Mesenchymal stem cell (in vitro differentiated cells and primary cell): ENCODE data around the gene PLTP.

Experiments used
- DNase-seq: peaks from one replicate; pipeline ENCODE4 v3.0.0-alpha.2; 2013
- H2AFZ ChIP-seq: one replicate; pipeline ENCODE4 v1.6.1; 2013; ENCODE audit warnings: low read depth, mild to moderate bottlenecking, control low read depth, inconsistent platforms, low read length, moderate library complexity
- H2AK5ac ChIP-seq: 2 replicates; pipeline ENCODE4 v1.6.1; 2013; ENCODE audit warnings: low read length, moderate library complexity, mild to moderate bottlenecking, inconsistent platforms; ENCODE audit not compliant: severe bottlenecking
- H2BK120ac ChIP-seq: one replicate; pipeline ENCODE4 v1.6.1; 2013; ENCODE audit warnings: low read depth, mild to moderate bottlenecking, inconsistent platforms, low read length, moderate library complexity
- H2BK12ac ChIP-seq, 2 experiments: one replicate each; pipeline ENCODE4 v1.6.1; 2013; ENCODE audit warnings: inconsistent platforms in 2 of 2, low read length in 2 of 2, mild to moderate bottlenecking in 2 of 2, moderate library complexity in 2 of 2, control low read depth in 1 of 2
- H2BK15ac ChIP-seq: one replicate; pipeline ENCODE4 v1.6.1; 2013; ENCODE audit warnings: mild to moderate bottlenecking, low read depth, inconsistent platforms; ENCODE audit not compliant: poor library complexity, severe bottlenecking
- H2BK5ac ChIP-seq: 2 replicates; pipeline ENCODE4 v1.6.1; 2013; ENCODE audit warnings: low read depth, mild to moderate bottlenecking, low read length, control low read depth, inconsistent platforms; ENCODE audit not compliant: poor library complexity, severe bottlenecking
- H3K14ac ChIP-seq, 2 experiments: one replicate each; pipeline ENCODE4 v1.6.1; 2013; ENCODE audit warnings: inconsistent platforms in 2 of 2, low read length in 2 of 2, control low read depth in 1 of 2, mild to moderate bottlenecking in 1 of 2, moderate library complexity in 1 of 2
- H3K18ac ChIP-seq, 2 experiments: one replicate each; pipeline ENCODE4 v1.6.1; 2013; ENCODE audit warnings: inconsistent platforms in 2 of 2, low read length in 2 of 2, control low read depth in 1 of 2, low read depth in 1 of 2, mild to moderate bottlenecking in 1 of 2
- H3K23ac ChIP-seq, 2 experiments: one replicate each; pipeline ENCODE4 v1.6.1; 2013; ENCODE audit warnings: inconsistent platforms in 2 of 2, low read length in 2 of 2, mild to moderate bottlenecking in 2 of 2, moderate library complexity in 2 of 2, control low read depth in 1 of 2
- H3K27ac ChIP-seq: 2 replicates; pipeline ENCODE4 v1.5.1; 2013; ENCODE audit warnings: mild to moderate bottlenecking, moderate library complexity, low read length, control low read depth, inconsistent platforms; ENCODE audit not compliant: poor library complexity, severe bottlenecking
- H3K27me3 ChIP-seq, 2 experiments: 2 replicates each; pipeline versions ENCODE4 v1.6.1 to v1.7.0; 2013; ENCODE audit warnings: low read length in 2 of 2, mild to moderate bottlenecking in 2 of 2, moderate library complexity in 2 of 2, control low read depth in 1 of 2, inconsistent platforms in 1 of 2; ENCODE audit not compliant: control insufficient read depth in 1 of 2, insufficient read depth in 1 of 2
- H3K36me3 ChIP-seq, 2 experiments: 2 replicates each; pipeline versions ENCODE4 v1.6.1 to v1.7.0; 2013; ENCODE audit warnings: low read length in 2 of 2, control low read depth in 1 of 2, inconsistent platforms in 1 of 2, low read depth in 1 of 2, mild to moderate bottlenecking in 1 of 2; ENCODE audit not compliant: insufficient read depth in 2 of 2, control insufficient read depth in 1 of 2
- H3K4ac ChIP-seq, 2 experiments: one replicate each; pipeline ENCODE4 v1.6.1; 2013; ENCODE audit warnings: inconsistent platforms in 2 of 2, low read length in 2 of 2, mild to moderate bottlenecking in 2 of 2, moderate library complexity in 2 of 2, control low read depth in 1 of 2, low read depth in 1 of 2
- H3K4me1 ChIP-seq: 2 replicates; pipeline ENCODE4 v1.6.1; 2013; ENCODE audit warnings: low read depth, low read length, control low read depth; ENCODE audit not compliant: control insufficient read depth, insufficient read depth
- H3K4me2 ChIP-seq: 2 replicates; pipeline ENCODE4 v1.6.1; 2013; ENCODE audit warnings: low read length, mild to moderate bottlenecking, inconsistent platforms; ENCODE audit not compliant: poor library complexity, severe bottlenecking
- H3K4me3 ChIP-seq, 2 experiments: 2 replicates each; pipeline versions ENCODE4 v1.5.1 to v1.7.0; 2013; ENCODE audit warnings: low read length in 2 of 2, mild to moderate bottlenecking in 2 of 2, control low read depth in 1 of 2, low read depth in 1 of 2; ENCODE audit not compliant: insufficient read depth in 1 of 2
- H3K79me1 ChIP-seq: replicated peaks from 2 replicates; pipeline ENCODE4 v1.6.1; 2013; ENCODE audit warnings: mild to moderate bottlenecking, control low read depth, low read length, inconsistent platforms; ENCODE audit not compliant: poor library complexity, severe bottlenecking
- H3K9ac ChIP-seq: 2 replicates; pipeline ENCODE4 v1.7.0; 2013; ENCODE audit warnings: mild to moderate bottlenecking, low read length, moderate library complexity
- H3K9me3 ChIP-seq: 2 replicates; pipeline ENCODE4 v1.7.0; 2013; ENCODE audit warnings: mild to moderate bottlenecking, low read length; ENCODE audit not compliant: control insufficient read depth
- H4K8ac ChIP-seq: one replicate; pipeline ENCODE4 v1.6.1; 2013; ENCODE audit warnings: inconsistent platforms, mild to moderate bottlenecking, low read length, moderate library complexity
- H4K91ac ChIP-seq: one replicate; pipeline ENCODE4 v1.6.1; 2013; ENCODE audit warnings: mild to moderate bottlenecking, low read length, inconsistent platforms
- WGBS: methylation state at CpG from one replicate; pipeline ENCODE4 v1.1.7; 2013; ENCODE audit warnings: mixed read lengths; 5-methylcytosine and 5-hydroxymethylcytosine counted together

Gene PLTP

GRCh38 chr20:45873409-45874103 lies 38.4 kb downstream of the PLTP start:
- Histone ChIP-seq H3K18ac (no peak overlapping the region), H3K36me3 (peaks cover 13 to 23% of the 10 kb centered on the region in 2 experiments), H2AFZ (no peak overlapping the region), H4K8ac (no peak overlapping the region), H3K23ac (no peak overlapping the region), H3K9ac (no peak overlapping the region), H3K4me1 (no peaks in the 10 kb centered on the region), H2AK5ac (no peak overlapping the region), H3K27me3 (no peaks in the 10 kb centered on the region), H3K9me3 (no peaks in the 10 kb centered on the region), H2BK12ac (no peak overlapping the region), H3K14ac (no peak overlapping the region), H2BK120ac (no peak overlapping the region), H3K27ac (no peak overlapping the region), H3K79me1 (peaks cover 2% of the 10 kb centered on the region), H2BK15ac (no peak overlapping the region), H2BK5ac (no peak overlapping the region), H4K91ac (no peak overlapping the region), H3K4me2 (no peak overlapping the region), H3K4me3 (no peak overlapping the region), H3K4ac (no peak overlapping the region)
- no peak for DNase-seq
- WGBS, result 100% methylated on average over 1 of the region's 1 CpG

DNA sequence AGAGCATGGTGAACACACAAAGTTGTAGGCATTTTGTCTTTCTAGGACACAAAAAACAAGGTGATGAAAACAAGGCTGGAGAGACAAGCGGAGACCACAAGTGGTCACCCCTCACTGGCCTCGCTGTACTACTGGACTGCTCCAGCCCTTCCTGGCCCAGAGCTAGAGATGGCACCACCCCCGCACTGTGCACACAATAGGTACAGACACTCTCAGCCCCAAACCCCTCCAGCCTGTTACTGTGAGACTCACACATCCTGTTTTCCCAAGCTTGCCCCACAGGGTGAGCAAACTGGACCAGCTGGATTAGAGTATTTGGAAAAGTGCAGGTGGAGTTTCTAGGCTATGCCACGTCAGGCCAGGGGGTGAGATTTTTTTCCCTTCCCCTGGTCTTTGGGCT lies 39.3 kb downstream of the PLTP start:
- H3K36me3 ChIP-seq, result peaks cover 10 to 14% of the 10 kb centered on the region in 2 experiments
- no peak overlapping the region for H3K9ac ChIP-seq
- no peak overlapping the region for H2BK12ac ChIP-seq
- H3K79me1 ChIP-seq, result peaks cover 2% of the 10 kb centered on the region
- H4K8ac ChIP-seq, result no peak overlapping the region
- WGBS, result 100% methylated on average over 3 of the region's 4 CpGs
- H3K14ac ChIP-seq, result no peak overlapping the region
- no peaks in the 10 kb centered on the region for H3K4me1 ChIP-seq
- no peak overlapping the region for H3K4me3 ChIP-seq
- H2AFZ ChIP-seq, result no peak overlapping the region
- H2AK5ac ChIP-seq, result no peak overlapping the region
- H3K27ac ChIP-seq, result no peak overlapping the region
- H3K4me2 ChIP-seq, result no peak overlapping the region
- H2BK15ac ChIP-seq, result no peak overlapping the region
- no peak overlapping the region for H4K91ac ChIP-seq
- H3K27me3 ChIP-seq, result no peaks in the 10 kb centered on the region
- no peaks in the 10 kb centered on the region for H3K9me3 ChIP-seq
- H3K4ac ChIP-seq, result no peak overlapping the region
- H3K23ac ChIP-seq, result no peak overlapping the region
- H2BK5ac ChIP-seq, result no peak overlapping the region
- no peak overlapping the region for H2BK120ac ChIP-seq
- DNase-seq, result no peak
- no peak overlapping the region for H3K18ac ChIP-seq

- no peak overlapping the region for H3K14ac ChIP-seq
- H2AK5ac ChIP-seq, result no peak overlapping the region
- H4K8ac ChIP-seq, result no peak overlapping the region
- peak; percentile 69 for DNase-seq
- no peaks in the 10 kb centered on the region for H3K4me1 ChIP-seq
- H2BK15ac ChIP-seq, result no peak overlapping the region
- H3K27me3 ChIP-seq, result no peaks in the 10 kb centered on the region
- no peak overlapping the region for H3K4ac ChIP-seq
- H2BK120ac ChIP-seq, result no peak overlapping the region
- no peaks in the 10 kb centered on the region for H3K9me3 ChIP-seq
- H2BK12ac ChIP-seq, result no peak overlapping the region
- H3K79me1 ChIP-seq, result peaks cover 10% of the 10 kb centered on the region
- peak overlapping the region; percentile 65 for H3K27ac ChIP-seq
- no peak overlapping the region for H3K4me3 ChIP-seq
- H2AFZ ChIP-seq, result no peak overlapping the region
- H2BK5ac ChIP-seq, result no peak overlapping the region
- H3K36me3 ChIP-seq, result peaks cover 0 to 4% of the 10 kb centered on the region in 2 experiments
- no peak overlapping the region for H3K18ac ChIP-seq
- H3K4me2 ChIP-seq, result no peak overlapping the region
- H4K91ac ChIP-seq, result no peak overlapping the region
- H3K9ac ChIP-seq, result peak overlapping the region; percentile 71
- no peak overlapping the region for H3K23ac ChIP-seq
Measured at GRCh38 chr20:45867819-45868176, 44.2 kb downstream of the PLTP start.

GRCh38 chr20:45867136-45867818 lies 44.7 kb downstream of the PLTP start:
- H3K79me1 ChIP-seq, result peaks cover 12% of the 10 kb centered on the region

More at GRCh38 chr20:45867136-45867818, 44.7 kb downstream of the PLTP start:
- Histone ChIP-seq H2BK12ac (no peak overlapping the region), H3K9me3 (no peaks in the 10 kb centered on the region), H2AFZ (no peak overlapping the region), H4K91ac (no peak overlapping the region), H3K27me3 (no peaks in the 10 kb centered on the region), H2BK15ac (no peak overlapping the region), H3K4me1 (no peaks in the 10 kb centered on the region), H4K8ac (no peak overlapping the region), H3K4ac (no peak overlapping the region), H3K18ac (no peak overlapping the region), H3K14ac (no peak overlapping the region), H3K27ac (peak overlapping the region; percentile 65), H3K4me2 (no peak overlapping the region), H3K36me3 (peaks cover 0 to 4% of the 10 kb centered on the region in 2 experiments), H3K4me3 (no peak overlapping the region), H3K23ac (no peak overlapping the region), H2BK120ac (no peak overlapping the region), H2AK5ac (no peak overlapping the region), H3K9ac (peak overlapping the region; percentile 71), H2BK5ac (no peak overlapping the region)
- WGBS, result 89% methylated on average over 5 of the region's 6 CpGs
- DNase-seq, result no peak
